ENCODE data around the gene SLC12A8. TPM values are rescaled to one million over a fixed set of nuclear protein-coding genes. Genes with fewer than 3 reads are reported as not detected.

SLC12A8 gene
- total RNA-seq, 1 donor from 2014 or later = 7.7 TPM

- no peak for ATAC-seq
Measured at GRCh38 chr3:125214738-125215137, 2.2 kb upstream of the SLC12A8 start.

- no peak for ATAC-seq
Measured at GRCh38 chr3:125213946-125214542, 1.5 kb upstream of the SLC12A8 start.

- no peak for ATAC-seq
Measured at GRCh38 chr3:125213364-125213755, 812 bp upstream of the SLC12A8 start.

- peak; percentile 37 for ATAC-seq
Measured at GRCh38 chr3:125212091-125212508, 448 bp downstream of the SLC12A8 start.

GRCh38 chr3:125211523-125212090, 941 bp downstream of the SLC12A8 start:
- peak; percentile 26 for ATAC-seq

GRCh38 chr3:125207949-125208568, 4.5 kb downstream of the SLC12A8 start:
- no peak for ATAC-seq

GRCh38 chr3:125207507-125207906, 5.0 kb downstream of the SLC12A8 start:
- ATAC-seq = peak; percentile 61

- no peak for ATAC-seq
Measured at GRCh38 chr3:125206934-125207333, 5.6 kb downstream of the SLC12A8 start.

- no peak for ATAC-seq
Measured at GRCh38 chr3:125203731-125204130, 8.8 kb downstream of the SLC12A8 start.

GRCh38 chr3:125202197-125202596, 10.4 kb downstream of the SLC12A8 start:
- peak; percentile 66 for ATAC-seq

- ATAC-seq = no peak
Measured at GRCh38 chr3:125200731-125201139, 11.8 kb downstream of the SLC12A8 start.

- peak; percentile 34 for ATAC-seq
Measured at GRCh38 chr3:125194849-125195601, 17.5 kb downstream of the SLC12A8 start.

GRCh38 chr3:125194061-125194848, 18.3 kb downstream of the SLC12A8 start:
- ATAC-seq = peak; percentile 85

- ATAC-seq = no peak
Measured at GRCh38 chr3:125192190-125193035, 20.1 kb downstream of the SLC12A8 start.

GRCh38 chr3:125191730-125192129, 20.8 kb downstream of the SLC12A8 start:
- no peak for ATAC-seq

GRCh38 chr3:125191256-125191655, 21.3 kb downstream of the SLC12A8 start:
- no peak for ATAC-seq

- no peak for ATAC-seq
Measured at GRCh38 chr3:125190786-125191185, 21.8 kb downstream of the SLC12A8 start.

GRCh38 chr3:125189378-125190165, 23.0 kb downstream of the SLC12A8 start:
- ATAC-seq = no peak

GRCh38 chr3:125188955-125189354, 23.6 kb downstream of the SLC12A8 start:
- ATAC-seq = no peak

GRCh38 chr3:125187599-125187910, 25.0 kb downstream of the SLC12A8 start:
- peak; percentile 75 for ATAC-seq

Measured in esophagus mucosa (tissue), 1 donor.